Fibroblast of the conjunctiva (primary cell): Measurements from ENCODE around the gene UTS2.

Source experiments
- DNase-seq: peaks from one replicate; pipeline ENCODE4 v3.0.0-alpha.2; 2010; ENCODE audit warnings: low read depth

Gene UTS2

GRCh38 chr1:7862211-7863060 is 9.6 kb upstream of the UTS2 start:
- DNase-seq: no peak

DNA sequence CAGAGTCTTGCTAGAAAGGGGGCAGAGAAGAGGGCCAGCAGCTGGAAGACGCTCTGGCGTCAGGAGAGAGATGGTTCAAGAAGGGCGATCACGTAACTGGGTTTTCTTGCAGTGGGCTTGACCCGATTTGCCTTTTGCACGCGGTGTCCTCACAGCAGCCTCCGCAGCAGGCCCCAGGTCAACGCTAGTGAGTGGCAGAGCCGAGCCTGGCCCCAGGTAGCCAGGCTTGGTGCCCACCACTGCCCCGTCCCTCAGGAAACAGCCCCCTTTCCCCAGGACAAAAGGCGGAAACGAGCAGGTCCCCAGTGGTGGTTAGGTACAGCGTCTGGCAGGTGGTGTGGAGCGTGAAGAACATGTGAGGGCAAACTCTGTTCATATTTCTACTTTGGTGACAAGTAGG is 8.6 kb upstream of the UTS2 start:
- DNase-seq: no peak

GRCh38 chr1:7860130-7860529 is 7.3 kb upstream of the UTS2 start:
- no peak for DNase-seq

- DNase-seq: no peak
Observed at GRCh38 chr1:7859406-7859805, 6.5 kb upstream of the UTS2 start.

- DNase-seq: no peak
Observed at GRCh38 chr1:7857985-7858384, 5.1 kb upstream of the UTS2 start.

DNA sequence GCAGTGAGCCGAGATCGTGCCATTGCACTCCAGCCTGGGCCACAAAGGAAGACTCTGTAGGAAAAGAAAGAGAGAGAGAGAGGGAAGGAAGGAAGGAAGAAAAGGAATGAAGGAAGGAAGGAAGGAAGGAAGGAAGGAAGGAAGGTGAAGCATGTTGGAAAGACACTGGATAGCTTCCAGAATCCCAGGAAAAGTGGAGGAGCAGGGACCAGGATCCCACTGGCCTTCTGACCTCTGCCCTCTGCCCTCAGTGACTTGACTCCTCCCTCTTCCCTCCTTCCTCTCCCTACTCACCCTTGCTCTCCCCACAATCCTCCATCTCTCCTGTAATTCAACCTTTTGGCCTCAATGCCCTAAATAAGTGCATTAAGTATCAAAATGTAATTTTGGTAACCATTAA is 4.1 kb upstream of the UTS2 start:
- DNase-seq: no peak

GRCh38 chr1:7856345-7856744 is 3.5 kb upstream of the UTS2 start:
- DNase-seq: no peak

- DNase-seq: no peak
Observed at GRCh38 chr1:7853684-7854026, 790 bp upstream of the UTS2 start.

DNA sequence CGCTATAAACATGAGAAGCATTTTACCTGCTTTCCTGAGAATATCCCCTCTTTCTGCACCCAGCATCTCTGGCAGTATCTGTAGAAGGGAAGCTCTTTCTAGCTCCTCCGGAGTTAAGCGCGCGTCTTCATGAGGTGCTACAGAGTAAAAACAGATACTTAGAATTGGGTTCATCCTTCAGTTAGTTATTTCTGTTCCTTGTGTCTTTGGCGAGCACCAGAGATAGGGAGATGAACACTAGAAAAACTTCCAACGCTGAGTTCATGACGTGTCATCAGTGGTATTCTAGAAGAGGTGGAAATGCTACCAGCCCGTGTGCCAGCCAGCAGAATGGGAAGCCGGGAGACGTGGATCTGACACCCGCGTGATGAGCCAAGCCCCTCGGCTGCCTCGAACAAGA is 2.1 kb downstream of the UTS2 start:
- no peak for DNase-seq

DNA sequence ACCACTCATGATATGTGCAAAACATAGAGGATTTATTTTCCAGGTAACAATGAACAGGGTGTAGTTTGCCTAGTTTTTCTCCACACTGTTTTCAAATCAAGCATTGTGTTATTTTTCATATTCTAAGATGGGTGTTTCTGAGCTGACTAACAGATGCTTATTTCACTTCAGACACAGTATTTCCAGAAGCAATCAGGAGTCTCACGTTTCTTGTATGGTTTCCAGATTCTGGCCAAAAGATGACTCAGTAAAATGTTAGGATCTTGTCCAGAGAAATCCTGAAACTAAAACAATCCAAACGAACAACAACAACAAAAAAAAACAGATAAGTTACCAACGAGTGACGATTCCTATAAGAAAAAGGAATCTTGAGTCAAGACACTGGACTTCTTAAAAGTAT is 5.3 kb downstream of the UTS2 start:
- peak; percentile 71 for DNase-seq

GRCh38 chr1:7846656-7847055 is 6.2 kb downstream of the UTS2 start:
- no peak for DNase-seq

DNA sequence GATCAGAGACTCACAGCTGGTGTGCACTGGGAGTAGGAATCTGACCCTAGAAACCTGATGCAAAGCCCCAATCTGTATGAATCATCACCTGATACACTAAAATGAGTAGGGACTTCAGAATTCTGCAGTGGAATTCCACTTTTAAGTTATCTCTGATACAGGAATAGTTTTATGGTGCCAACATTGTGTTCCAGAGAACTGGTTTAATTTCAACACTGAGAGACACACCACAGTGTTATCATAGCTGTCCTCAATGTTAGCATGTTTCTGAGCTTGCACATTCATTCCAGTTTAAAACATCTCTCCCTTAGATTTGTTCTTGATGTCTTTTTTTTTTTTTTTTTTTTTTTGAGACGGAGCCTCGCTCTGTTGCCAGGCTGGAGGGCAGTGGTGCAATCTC is 7.1 kb downstream of the UTS2 start:
- DNase-seq: no peak

GRCh38 chr1:7842517-7842916 is 10.3 kb downstream of the UTS2 start:
- DNase-seq: no peak

DNA sequence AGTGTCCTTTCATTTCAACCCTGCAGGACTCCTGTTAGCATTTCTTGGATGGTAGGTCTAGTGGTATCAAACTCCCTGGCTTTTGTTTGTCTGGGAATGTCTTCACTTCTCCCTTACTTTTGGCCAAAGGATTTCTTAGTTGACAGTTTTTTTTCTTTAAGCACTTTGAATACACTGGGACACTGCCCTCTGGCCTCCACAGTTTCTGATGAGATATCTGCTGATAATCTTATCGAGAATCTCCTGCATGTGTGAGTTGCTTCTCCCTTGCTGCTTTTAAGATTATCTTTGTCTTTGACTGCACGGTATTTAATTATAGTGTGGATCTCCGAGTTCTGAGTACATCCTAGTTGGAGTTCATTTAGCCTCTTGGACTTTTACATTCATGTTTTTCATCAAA is 13.3 kb downstream of the UTS2 start:
- no peak for DNase-seq

DNA sequence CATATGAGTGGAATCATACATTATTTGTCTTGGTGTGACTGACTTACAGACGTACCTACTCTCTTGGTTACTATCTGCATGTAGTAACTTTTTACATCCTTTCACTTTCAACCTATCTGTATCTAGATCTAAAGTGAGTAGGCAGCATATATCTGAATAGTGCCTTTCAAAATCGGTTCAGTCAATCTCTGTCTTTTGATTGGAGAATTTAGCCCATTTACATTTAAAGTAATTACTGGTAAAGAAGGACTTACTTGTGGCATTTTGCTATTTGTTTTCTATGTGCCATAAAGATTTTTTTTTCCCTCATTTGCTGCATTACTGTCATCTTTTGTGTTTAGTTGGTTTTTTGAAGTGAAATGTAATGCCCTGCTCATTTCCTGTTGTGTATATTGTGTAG is 14.2 kb downstream of the UTS2 start:
- DNase-seq: no peak

GRCh38 chr1:7833035-7833434 is 19.8 kb downstream of the UTS2 start:
- DNase-seq: no peak

GRCh38 chr1:7831458-7831857 is 21.4 kb downstream of the UTS2 start:
- no peak for DNase-seq

DNA sequence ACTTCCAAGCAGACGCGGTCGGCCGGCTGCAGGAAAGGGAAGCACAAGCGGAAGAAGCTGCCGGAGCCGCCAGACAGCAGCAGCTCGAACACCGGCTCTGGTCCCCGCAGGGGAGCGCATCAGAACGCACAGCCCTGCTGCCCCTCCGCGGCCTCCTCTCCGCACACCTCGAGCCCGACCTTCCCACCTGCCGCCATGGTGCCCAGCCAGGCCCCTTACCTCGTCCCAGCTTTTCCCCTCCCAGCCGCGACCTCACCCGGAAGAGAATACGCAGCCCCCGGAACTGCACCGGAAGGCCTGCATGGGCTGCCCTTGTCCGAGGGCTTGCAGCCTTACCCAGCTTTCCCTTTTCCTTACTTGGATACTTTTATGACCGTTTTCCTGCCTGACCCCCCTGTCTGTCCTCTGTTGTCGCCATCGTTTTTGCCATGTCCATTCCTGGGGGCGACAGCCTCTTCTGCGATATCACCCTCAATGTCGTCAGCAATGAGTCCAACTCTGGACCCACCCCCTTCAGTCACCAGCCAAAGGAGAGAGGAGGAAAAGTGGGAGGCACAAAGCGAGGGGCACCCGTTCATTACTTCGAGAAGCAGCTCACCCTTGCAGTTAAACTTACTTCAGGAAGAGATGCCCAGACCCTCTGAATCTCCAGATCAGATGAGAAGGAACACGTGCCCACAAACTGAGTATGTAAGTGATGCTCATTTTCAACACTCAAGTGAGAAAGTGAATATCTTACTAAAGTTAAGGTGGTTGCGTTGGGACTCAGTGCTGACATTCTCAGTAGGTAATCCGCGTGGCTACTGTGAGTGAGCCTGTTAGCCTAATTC is 25.5 kb downstream of the UTS2 start:
- no peak for DNase-seq

- no peak for DNase-seq
Observed at GRCh38 chr1:7826363-7826762, 26.5 kb downstream of the UTS2 start.

GRCh38 chr1:7824701-7825100 is 28.2 kb downstream of the UTS2 start:
- no peak for DNase-seq

- DNase-seq: no peak
Observed at GRCh38 chr1:7821282-7821681, 31.6 kb downstream of the UTS2 start.

- no peak for DNase-seq
Observed at GRCh38 chr1:7813677-7814373, 39.0 kb downstream of the UTS2 start.

DNA sequence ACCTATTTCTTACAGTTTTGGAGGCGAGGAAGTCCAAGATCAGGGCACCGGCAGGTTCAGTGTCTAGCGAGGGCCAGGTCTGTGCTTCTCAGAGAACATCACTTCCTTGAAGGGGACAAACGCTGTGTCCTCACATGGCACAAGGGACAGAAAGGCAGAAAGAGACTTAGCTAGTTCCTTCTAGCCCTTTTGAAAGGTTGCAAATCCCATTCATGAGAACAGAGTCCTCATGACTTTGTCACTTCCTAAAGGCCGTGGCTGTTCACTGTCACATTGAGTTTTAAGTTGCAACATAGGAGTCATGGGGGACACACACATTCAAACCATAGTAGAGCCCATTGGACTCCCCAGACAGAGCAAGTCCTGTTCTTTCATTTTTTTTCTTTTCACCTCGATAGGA is 41.4 kb downstream of the UTS2 start:
- no peak for DNase-seq
